MG63 (cell line): ENCODE results near the gene DHRSX. TPM values are rescaled to one million over a fixed set of nuclear protein-coding genes. Genes with fewer than 3 reads are reported as not detected.
"Not testable (repeated sequence)": the region's sequence is repeated elsewhere in the genome, so short reads cannot be mapped to it uniquely, and the experiment has no call there.

ENCODE experiments used
- DNase-seq: peaks from one replicate; pipeline ENCODE4 v3.0.0-alpha.2; 2020
- H3K27me3 ChIP-seq: fragments of 250-450 bp; sonication (Bioruptor Pico); 2 replicates; pipeline ENCODE4 v1.5.1; 2020; ENCODE audit warnings: mild to moderate bottlenecking, moderate library complexity
- H3K36me3 ChIP-seq: fragments of 250-450 bp; sonication (Bioruptor Pico); 2 replicates; pipeline ENCODE4 v1.5.1; 2020; ENCODE audit warnings: mild to moderate bottlenecking, moderate library complexity
- H3K4me3 ChIP-seq: fragments of 250-450 bp; sonication (Bioruptor Pico); 2 replicates; pipeline ENCODE4 v1.5.1; 2020; ENCODE audit warnings: mild to moderate bottlenecking, moderate library complexity
- H3K9me3 ChIP-seq: fragments of 250-450 bp; sonication (Bioruptor Pico); 2 replicates; pipeline ENCODE4 v1.5.1; 2020; ENCODE audit warnings: mild to moderate bottlenecking, moderate library complexity
- total RNA-seq: library from RNA; depleted of rRNA; stranded (reverse); fragments of >200 nt; shearing (Covaris generic); gene quantifications from 2 replicates; pipeline ENCODE4 v1.2.3, GENCODE V29; 2014; ENCODE audit warnings: low replicate concordance

DHRSX gene
- total RNA-seq, 1 experiment from 2014 or later = 18.6 TPM

DNA sequence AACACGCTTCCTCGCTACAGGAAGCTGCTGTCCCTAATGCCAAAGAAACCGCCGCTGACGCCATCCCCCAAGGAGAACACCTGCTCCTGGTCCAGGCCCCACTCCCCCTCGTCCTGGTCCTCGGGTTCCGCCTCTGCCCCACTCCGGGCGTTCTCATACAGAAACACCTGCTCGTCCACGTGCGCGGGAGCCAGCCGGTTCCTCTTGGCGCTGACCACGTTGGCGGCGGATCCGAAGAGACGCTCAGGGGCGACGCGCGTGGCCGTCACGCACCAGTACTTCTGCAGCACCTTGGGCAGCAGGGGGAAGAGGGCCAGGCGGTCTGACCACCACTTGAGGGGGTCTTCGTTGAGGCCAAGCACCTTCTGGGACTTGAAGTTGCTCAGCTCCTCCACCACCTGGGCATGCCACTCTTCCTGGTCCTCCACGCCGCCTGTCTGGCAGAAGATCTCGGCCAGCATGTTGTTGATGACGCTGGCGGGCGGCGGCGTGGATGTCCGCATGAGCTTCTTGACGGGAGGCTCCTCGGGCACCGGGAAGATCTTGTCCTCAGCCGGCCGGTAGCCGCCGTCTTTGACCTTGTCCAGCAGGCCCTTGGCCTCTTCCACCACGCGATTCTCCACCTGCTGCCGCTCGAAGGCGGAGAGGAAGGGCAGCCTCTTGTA, 12.0 kb downstream of the DHRSX start:
- DNase-seq = no peak
- Histone ChIP-seq H3K9me3 (no peaks in the 10 kb centered on the region), H3K27me3 (no peaks in the 10 kb centered on the region), H3K36me3 (peaks cover 89% of the 10 kb centered on the region), H3K4me3 (no peak overlapping the region)

GRCh38 chrX:2487366-2487765, 13.4 kb downstream of the DHRSX start:
- no peak overlapping the region for H3K4me3 ChIP-seq
- no peak for DNase-seq
- no peaks in the 10 kb centered on the region for H3K27me3 ChIP-seq
- no peaks in the 10 kb centered on the region for H3K9me3 ChIP-seq
- peaks cover 82% of the 10 kb centered on the region for H3K36me3 ChIP-seq

DNA sequence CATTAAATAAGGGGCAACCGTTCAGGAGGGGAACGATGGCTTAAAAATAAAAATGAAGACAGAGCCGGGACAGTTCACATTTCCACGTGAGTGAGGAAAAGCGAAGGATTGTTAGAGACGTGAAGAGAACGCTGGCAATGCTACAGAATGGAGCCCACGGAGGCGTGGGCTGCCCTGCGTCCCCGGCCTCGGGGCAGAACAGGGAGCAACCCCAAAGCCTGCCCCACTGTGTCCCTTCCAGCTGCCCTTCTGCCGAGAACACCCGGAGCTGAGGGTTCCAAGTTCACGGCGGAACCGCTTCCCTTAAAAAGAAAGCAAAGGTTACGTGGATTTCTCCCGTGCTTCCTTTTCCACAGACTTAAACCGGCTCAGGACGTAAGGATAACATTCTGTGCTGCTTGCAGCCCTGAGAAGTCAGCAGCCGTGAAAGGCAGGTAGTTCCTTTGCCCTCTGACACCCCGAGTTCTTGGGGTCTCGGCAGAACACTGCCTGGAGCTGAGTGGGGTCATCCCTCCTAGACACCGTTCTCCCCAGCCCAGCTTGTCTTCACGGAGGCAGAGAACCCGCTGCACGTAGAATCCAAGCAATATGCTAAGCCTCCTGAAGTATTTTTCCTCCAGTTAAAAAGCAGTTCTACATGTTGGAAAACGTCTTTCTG, 14.2 kb downstream of the DHRSX start:
- H3K27me3 ChIP-seq = no peaks in the 10 kb centered on the region
- no peaks in the 10 kb centered on the region for H3K9me3 ChIP-seq
- peaks cover 75% of the 10 kb centered on the region for H3K36me3 ChIP-seq
- DNase-seq = no peak
- no peak overlapping the region for H3K4me3 ChIP-seq

- Histone ChIP-seq H3K9me3 (no peaks in the 10 kb centered on the region), H3K36me3 (peaks cover 73% of the 10 kb centered on the region), H3K4me3 (no peak overlapping the region), H3K27me3 (no peaks in the 10 kb centered on the region)
- no peak for DNase-seq
Observed at GRCh38 chrX:2485789-2486345, 14.9 kb downstream of the DHRSX start.

DNA sequence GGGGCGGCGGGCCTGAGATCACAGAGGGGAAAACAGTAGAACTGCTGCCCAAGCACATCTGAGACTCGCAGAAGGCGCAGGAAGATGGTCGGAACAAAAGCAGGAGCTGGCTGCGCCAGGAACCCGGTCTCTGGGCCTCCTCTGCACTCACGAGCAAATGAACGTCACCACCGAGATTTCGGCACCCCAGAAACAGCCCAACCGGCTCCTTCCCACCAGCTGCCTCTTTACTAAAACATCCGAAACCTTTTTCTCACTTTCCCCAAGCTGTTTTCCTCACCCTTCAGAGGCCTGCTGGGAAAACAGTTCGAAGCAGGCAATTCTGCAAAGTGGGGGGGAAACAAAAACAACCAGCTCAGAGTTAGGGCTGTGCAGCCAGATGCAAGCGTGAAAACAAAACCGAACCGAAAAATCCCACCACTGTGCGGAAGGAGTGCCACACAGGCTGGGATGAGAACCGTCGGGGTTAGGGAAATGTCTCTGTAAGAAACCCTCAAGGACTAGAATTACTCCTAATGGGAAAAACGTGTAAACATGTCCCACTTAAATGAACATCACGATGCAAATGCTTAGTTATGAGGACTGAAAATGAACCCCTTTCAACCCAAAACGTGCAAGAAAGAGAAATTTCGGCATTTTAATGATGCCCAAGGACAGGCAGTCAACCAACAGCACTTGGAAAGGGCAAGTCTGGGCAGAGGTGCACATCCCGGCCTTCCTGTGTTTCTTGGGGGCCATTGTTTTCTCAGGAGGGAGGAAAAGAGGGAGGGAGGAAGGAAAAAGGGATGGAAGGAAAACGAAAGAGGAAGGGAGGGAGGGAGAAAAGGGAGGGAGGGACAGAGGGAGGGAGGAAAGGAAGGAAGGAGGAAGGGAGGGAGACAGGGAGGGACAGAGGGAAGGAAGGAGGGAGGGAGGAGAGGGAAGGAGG, 15.8 kb downstream of the DHRSX start:
- H3K4me3 ChIP-seq = no peak overlapping the region
- no peak for DNase-seq

GRCh38 chrX:2484256-2484655, 16.5 kb downstream of the DHRSX start:
- H3K9me3 ChIP-seq = no peaks in the 10 kb centered on the region
- peaks cover 72% of the 10 kb centered on the region for H3K36me3 ChIP-seq
- H3K4me3 ChIP-seq = no peak overlapping the region
- DNase-seq = no peak
- H3K27me3 ChIP-seq = no peaks in the 10 kb centered on the region

More for the DNA sequence above, 15.8 kb downstream of the DHRSX start:
- Histone ChIP-seq H3K36me3 (peaks cover 72% of the 10 kb centered on the region), H3K9me3 (no peaks in the 10 kb centered on the region), H3K27me3 (no peaks in the 10 kb centered on the region)

DNA sequence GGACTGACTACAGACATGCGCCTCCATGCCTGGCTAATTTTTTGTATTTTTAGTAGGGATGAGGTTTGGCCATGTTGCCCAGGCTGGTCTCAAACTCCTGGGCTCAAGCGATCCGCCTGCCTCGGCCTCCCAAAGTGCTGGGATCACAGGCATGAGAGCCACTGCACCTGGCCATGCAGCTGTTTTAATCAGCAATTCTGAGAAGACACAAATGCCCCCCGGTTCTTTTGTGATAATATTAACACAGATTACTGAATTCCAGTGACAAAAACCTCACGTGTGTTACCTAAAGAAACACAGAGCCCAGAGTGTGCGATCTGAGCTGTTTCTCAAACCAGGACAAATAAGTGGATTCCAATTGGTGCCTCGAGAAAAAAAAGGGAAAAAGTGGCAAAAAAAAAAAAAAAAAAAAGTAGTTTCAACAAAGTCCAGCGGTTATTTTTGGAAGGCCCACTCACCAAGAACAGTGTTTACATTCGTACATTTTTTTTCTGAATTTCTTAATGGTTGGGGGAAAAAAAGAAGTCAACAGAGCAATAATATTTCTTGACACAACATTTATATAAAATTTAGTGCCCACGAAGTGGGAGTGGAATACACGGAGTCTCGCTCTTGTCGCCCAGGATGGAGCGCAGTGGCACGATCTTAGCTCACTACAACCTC, 17.2 kb downstream of the DHRSX start:
- no peak overlapping the region for H3K4me3 ChIP-seq
- H3K36me3 ChIP-seq = peaks cover 67% of the 10 kb centered on the region
- DNase-seq = no peak
- no peaks in the 10 kb centered on the region for H3K27me3 ChIP-seq
- H3K9me3 ChIP-seq = no peaks in the 10 kb centered on the region

DNA sequence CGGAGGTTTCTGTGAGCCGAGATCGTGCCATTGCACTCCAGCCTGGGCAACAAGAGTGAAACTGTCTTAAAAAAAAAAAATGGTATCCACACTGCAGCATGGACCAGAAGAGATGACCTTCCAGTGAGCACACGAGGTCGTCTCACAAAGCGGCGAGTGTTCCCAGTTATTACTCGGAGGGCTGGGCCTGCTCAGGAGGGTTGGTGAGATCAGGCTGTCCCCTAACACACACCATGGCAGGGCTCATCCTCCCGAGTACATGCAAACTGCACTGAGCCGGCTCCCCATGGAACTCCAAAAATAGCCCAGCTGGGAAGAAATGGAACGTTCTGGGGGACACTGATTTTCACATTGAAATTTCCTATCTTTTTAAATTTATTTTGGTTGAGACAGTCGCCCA, 19.2 kb downstream of the DHRSX start:
- H3K9me3 ChIP-seq, DNase-seq, H3K4me3 ChIP-seq, H3K27me3 ChIP-seq: not testable (repeated sequence)
- peaks cover 48% of the 10 kb centered on the region for H3K36me3 ChIP-seq

GRCh38 chrX:2479982-2480381, 20.8 kb downstream of the DHRSX start:
- not testable (repeated sequence) for H3K27me3 ChIP-seq, H3K9me3 ChIP-seq, DNase-seq, H3K4me3 ChIP-seq
- peaks cover 37% of the 10 kb centered on the region for H3K36me3 ChIP-seq

- H3K27me3 ChIP-seq = no peaks in the 10 kb centered on the region
- H3K4me3 ChIP-seq = no peak overlapping the region
- peaks cover 34% of the 10 kb centered on the region for H3K36me3 ChIP-seq
- no peak for DNase-seq
- no peaks in the 10 kb centered on the region for H3K9me3 ChIP-seq
Observed at GRCh38 chrX:2479420-2479780, 21.4 kb downstream of the DHRSX start.

GRCh38 chrX:2478546-2479419, 22.0 kb downstream of the DHRSX start:
- Histone ChIP-seq H3K9me3 (no peaks in the 10 kb centered on the region), H3K27me3 (no peaks in the 10 kb centered on the region)
- DNase-seq = no peak

DNA sequence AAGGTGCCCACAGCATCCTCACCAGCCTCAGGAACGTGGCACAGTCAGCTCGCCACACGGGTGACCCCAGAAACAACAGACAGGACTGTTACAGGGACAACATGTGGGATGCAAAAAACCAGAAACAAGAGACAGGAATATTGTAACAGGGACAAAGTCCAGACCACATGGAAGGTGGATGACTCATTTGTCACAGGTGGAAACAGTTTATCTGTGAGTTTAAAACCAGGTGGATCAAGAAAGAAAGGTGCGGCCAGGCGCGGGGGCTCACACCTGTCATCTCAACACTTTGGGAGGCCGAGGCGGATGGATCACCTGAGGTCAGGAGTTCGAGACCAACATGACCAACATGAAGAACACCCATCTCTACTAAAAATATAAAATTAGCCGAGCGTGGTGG, 23.5 kb downstream of the DHRSX start:
- not testable (repeated sequence) for H3K9me3 ChIP-seq, DNase-seq, H3K4me3 ChIP-seq, H3K27me3 ChIP-seq
- peaks cover 23% of the 10 kb centered on the region for H3K36me3 ChIP-seq

More at GRCh38 chrX:2478546-2479419, 22.0 kb downstream of the DHRSX start:
- H3K36me3 ChIP-seq = peaks cover 27% of the 10 kb centered on the region
- no peak overlapping the region for H3K4me3 ChIP-seq

- H3K27me3 ChIP-seq = no peaks in the 10 kb centered on the region
- no peaks in the 10 kb centered on the region for H3K9me3 ChIP-seq
- peaks cover 13% of the 10 kb centered on the region for H3K36me3 ChIP-seq
- DNase-seq = no peak
- H3K4me3 ChIP-seq = no peak overlapping the region
Observed at GRCh38 chrX:2474963-2475726, 25.6 kb downstream of the DHRSX start.

GRCh38 chrX:2474280-2474962, 26.4 kb downstream of the DHRSX start:
- DNase-seq = no peak
- Histone ChIP-seq H3K4me3 (no peak overlapping the region), H3K36me3 (peaks cover 8% of the 10 kb centered on the region), H3K27me3 (no peaks in the 10 kb centered on the region), H3K9me3 (no peaks in the 10 kb centered on the region)

- H3K9me3 ChIP-seq, H3K36me3 ChIP-seq, H3K4me3 ChIP-seq, DNase-seq, H3K27me3 ChIP-seq: not testable (repeated sequence)
Observed at GRCh38 chrX:2473064-2473463, 27.7 kb downstream of the DHRSX start.
